SK-N-SH treated with all-trans-retinoic acid at 6 μM for 48 hours (cell line): ENCODE results near the gene MS4A18.

Source experiments
- ESRRG ChIP-seq: fragments of 250-450 bp; sonication (Bioruptor Pico); IDR thresholded peaks from 2 replicates; pipeline ENCODE4 v1.6.1; 2021; ENCODE audit warnings: mild to moderate bottlenecking
- ZFP3 ChIP-seq: fragments of 250-450 bp; sonication (Bioruptor Pico); IDR thresholded peaks from 2 replicates; pipeline ENCODE4 v1.5.0; 2020; ENCODE audit warnings: mild to moderate bottlenecking, moderate library complexity
- TF ChIP-seq, protein P1 (sequence below): fragments of 250-450 bp; sonication (Bioruptor Pico); IDR thresholded peaks from 2 replicates; pipeline ENCODE4 v1.5.1; 2020; ENCODE audit warnings: low read depth, mild to moderate bottlenecking, moderate library complexity

DNA sequence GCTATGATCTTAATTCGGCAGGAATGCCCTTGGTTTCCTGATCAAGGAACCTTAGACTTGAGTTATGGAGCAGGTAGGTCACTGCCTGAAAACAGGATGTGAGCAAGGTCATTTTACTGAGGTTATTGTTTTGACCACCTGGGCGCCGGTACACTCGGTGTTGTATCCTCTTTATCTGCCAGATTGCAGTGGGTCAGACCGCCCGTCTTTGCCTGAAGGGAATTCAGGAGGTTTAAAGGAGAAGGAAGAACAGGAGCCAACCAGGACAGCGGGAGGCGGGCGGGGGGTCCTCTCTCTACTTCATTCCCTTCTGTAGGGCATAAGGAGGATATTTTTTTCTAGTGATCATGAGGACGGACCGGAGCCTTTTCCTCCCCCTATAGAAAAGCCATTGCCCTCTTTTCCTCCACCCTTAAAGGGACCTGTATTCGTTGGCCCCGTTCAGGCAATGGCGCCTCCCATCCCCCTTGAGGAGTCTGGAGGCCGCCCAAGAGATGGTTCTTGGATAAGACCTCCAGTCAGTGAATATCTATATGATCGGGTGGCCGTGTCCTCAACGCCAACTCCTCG lies 32.8 kb downstream of the MS4A18 start:
- TF ChIP-seq ESRRG (CRISPR knock-in tag) (no peak), ZFP3 (CRISPR knock-in tag) (no peak)
- TF ChIP-seq, protein P1, sequence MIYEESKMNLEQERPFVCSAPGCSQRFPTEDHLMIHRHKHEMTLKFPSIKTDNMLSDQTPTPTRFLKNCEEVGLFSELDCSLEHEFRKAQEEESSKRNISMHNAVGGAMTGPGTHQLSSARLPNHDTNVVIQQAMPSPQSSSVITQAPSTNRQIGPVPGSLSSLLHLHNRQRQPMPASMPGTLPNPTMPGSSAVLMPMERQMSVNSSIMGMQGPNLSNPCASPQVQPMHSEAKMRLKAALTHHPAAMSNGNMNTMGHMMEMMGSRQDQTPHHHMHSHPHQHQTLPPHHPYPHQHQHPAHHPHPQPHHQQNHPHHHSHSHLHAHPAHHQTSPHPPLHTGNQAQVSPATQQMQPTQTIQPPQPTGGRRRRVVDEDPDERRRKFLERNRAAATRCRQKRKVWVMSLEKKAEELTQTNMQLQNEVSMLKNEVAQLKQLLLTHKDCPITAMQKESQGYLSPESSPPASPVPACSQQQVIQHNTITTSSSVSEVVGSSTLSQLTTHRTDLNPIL (CRISPR knock-in tag) = no peak
